Ovary (tissue), 3 donors: Measurements from ENCODE around the gene ACAD8.

Experiments used
- POLR2A ChIP-seq: fragments of 450-650 bp; IDR thresholded peaks from one replicate; pipeline ENCODE4 v1.6.1; 2017; ENCODE audit warnings: antibody characterized with exemption, mild to moderate bottlenecking, moderate library complexity
- TF ChIP-seq, protein P1 (sequence below), 3 donors: fragments of 450-650 bp in 2 of 3; fragments of 200-600 bp in 1 of 3; IDR thresholded peaks; one replicate each; pipeline versions ENCODE4 v1.5.1 to v1.8.0; 2016 to 2022; ENCODE audit warnings: antibody characterized with exemption in 3 of 3, mild to moderate bottlenecking in 1 of 3
- donor health status: DM: no; HTN: no; CAD: no.

- TF ChIP-seq, protein P1, sequence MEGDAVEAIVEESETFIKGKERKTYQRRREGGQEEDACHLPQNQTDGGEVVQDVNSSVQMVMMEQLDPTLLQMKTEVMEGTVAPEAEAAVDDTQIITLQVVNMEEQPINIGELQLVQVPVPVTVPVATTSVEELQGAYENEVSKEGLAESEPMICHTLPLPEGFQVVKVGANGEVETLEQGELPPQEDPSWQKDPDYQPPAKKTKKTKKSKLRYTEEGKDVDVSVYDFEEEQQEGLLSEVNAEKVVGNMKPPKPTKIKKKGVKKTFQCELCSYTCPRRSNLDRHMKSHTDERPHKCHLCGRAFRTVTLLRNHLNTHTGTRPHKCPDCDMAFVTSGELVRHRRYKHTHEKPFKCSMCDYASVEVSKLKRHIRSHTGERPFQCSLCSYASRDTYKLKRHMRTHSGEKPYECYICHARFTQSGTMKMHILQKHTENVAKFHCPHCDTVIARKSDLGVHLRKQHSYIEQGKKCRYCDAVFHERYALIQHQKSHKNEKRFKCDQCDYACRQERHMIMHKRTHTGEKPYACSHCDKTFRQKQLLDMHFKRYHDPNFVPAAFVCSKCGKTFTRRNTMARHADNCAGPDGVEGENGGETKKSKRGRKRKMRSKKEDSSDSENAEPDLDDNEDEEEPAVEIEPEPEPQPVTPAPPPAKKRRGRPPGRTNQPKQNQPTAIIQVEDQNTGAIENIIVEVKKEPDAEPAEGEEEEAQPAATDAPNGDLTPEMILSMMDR (IDR thresholded peaks at IDR 0.05) = no peak
- no peak for TF ChIP-seq POLR2A
Measured at GRCh38 chr11:134276396-134277182, 23.2 kb downstream of the ACAD8 start.
